ENCODE results near the gene MAD1L1. TPM values are rescaled to one million over a fixed set of nuclear protein-coding genes. Genes with fewer than 3 reads are reported as not detected.

Gene MAD1L1
- total and polyA plus RNA-seq, 2 donors (not counting 3 experiments of a cell fraction or from before 2014, with no cell fraction given), result 34.1 to 42.3 TPM

- POLR2A ChIA-PET, result no interaction called here
- no peaks in the 10 kb centered on the region for H3K9me1 ChIP-seq (replicated peaks; ENCODE audit: control insufficient read depth, extremely low read depth, insufficient read depth, low read length)
- H3K79me2 ChIP-seq (ENCODE audit: control insufficient read depth, insufficient read depth, low read length), result no peaks in the 10 kb centered on the region
- CTCF ChIA-PET, result no interaction called here
- no peak overlapping the region for H3K9ac ChIP-seq (replicated peaks; ENCODE audit: extremely low read depth, insufficient read depth, low read length)
- H3K4me2 ChIP-seq (ENCODE audit: insufficient read depth, low read length), result no peak overlapping the region
- BruUV-seq (replicated peaks), result no TSS peak
- FAIRE-seq, result no peak
- no peak for DNase-seq (ENCODE audit: low read depth, low spot score)
- TF ChIP-seq POLR2AphosphoS5 (IDR thresholded peaks at IDR 0.05; ENCODE audit: insufficient read depth, low read depth, low read length) (no peak), GATA2 (IDR thresholded peaks at IDR 0.05; ENCODE audit: insufficient read depth, insufficient read length, low read depth, low read length) (no peak), MAX (IDR thresholded peaks at IDR 0.05; ENCODE audit: insufficient read depth, insufficient read length) (no peak), FOS (IDR thresholded peaks at IDR 0.05; ENCODE audit: borderline replicate concordance, insufficient read depth, low read length) (no peak), MYC (IDR thresholded peaks at IDR 0.05; ENCODE audit: low read depth, low read length) (no peak), JUN (IDR thresholded peaks at IDR 0.05; ENCODE audit: borderline replicate concordance, insufficient read depth, insufficient read length, low read depth) (no peak), EZH2 (IDR thresholded peaks at IDR 0.05; ENCODE audit: borderline replicate concordance, low read depth, low read length, severe bottlenecking) (no peak), POLR2A (IDR thresholded peaks at IDR 0.05; ENCODE audit: low read depth, low read length) (no peak), CTCF (IDR thresholded peaks at IDR 0.05; ENCODE audit: extremely low read depth in 1 of 2, insufficient read depth in 1 of 2, low read depth in 1 of 2, low read length in 2 of 2) (no peak)
- H3K36me3 ChIP-seq (ENCODE audit: control insufficient read depth in 2 of 2, extremely low read depth in 1 of 2, insufficient read depth in 2 of 2, low read length in 2 of 2), result no peaks in the 10 kb centered on the region
- H4K20me1 ChIP-seq (replicated peaks; ENCODE audit: control insufficient read depth, extremely low read depth, insufficient read depth, low read length), result no peaks in the 10 kb centered on the region
- H3K9me3 ChIP-seq (replicated peaks; ENCODE audit: control insufficient read depth, insufficient read depth, low read length), result no peaks in the 10 kb centered on the region
- H3K27me3 ChIP-seq (ENCODE audit: control insufficient read depth in 2 of 2, insufficient read depth in 2 of 2, low read length in 2 of 2), result no peaks in the 10 kb centered on the region
- intact Hi-C loops (cut with micrococcal nuclease) (no loop called here), dilution Hi-C loops (cut with MboI; ENCODE audit: extremely low pct_ligation_motif_present, low sequenced_read_pairs) (no loop called here)
- peaks cover 2% of the 10 kb centered on the region for H3K4me1 ChIP-seq (ENCODE audit: control insufficient read depth, extremely low read depth, insufficient read depth, low read length)
- no peak overlapping the region for H3K4me3 ChIP-seq (replicated peaks in 1 of 3; ENCODE audit: insufficient read depth in 1 of 3, low read depth in 1 of 3, low read length in 3 of 3)
- H2AFZ ChIP-seq (ENCODE audit: low read depth, low read length), result no peak overlapping the region
- no peak overlapping the region for H3K27ac ChIP-seq (ENCODE audit: insufficient read depth, low read depth, low read length)
Observed at GRCh38 chr7:1933066-1933750, 299.5 kb downstream of the MAD1L1 start.
